ENCODE measurements around the gene FSCN2.

The FSCN2 gene

GRCh38 chr17:81540676-81541027 lies 12.5 kb downstream of the FSCN2 start:
- DNase-seq (ENCODE audit: low read depth) = no peak

- no peak for DNase-seq (ENCODE audit: low read depth)
Measured at GRCh38 chr17:81541123-81541522, 12.9 kb downstream of the FSCN2 start.

DNA sequence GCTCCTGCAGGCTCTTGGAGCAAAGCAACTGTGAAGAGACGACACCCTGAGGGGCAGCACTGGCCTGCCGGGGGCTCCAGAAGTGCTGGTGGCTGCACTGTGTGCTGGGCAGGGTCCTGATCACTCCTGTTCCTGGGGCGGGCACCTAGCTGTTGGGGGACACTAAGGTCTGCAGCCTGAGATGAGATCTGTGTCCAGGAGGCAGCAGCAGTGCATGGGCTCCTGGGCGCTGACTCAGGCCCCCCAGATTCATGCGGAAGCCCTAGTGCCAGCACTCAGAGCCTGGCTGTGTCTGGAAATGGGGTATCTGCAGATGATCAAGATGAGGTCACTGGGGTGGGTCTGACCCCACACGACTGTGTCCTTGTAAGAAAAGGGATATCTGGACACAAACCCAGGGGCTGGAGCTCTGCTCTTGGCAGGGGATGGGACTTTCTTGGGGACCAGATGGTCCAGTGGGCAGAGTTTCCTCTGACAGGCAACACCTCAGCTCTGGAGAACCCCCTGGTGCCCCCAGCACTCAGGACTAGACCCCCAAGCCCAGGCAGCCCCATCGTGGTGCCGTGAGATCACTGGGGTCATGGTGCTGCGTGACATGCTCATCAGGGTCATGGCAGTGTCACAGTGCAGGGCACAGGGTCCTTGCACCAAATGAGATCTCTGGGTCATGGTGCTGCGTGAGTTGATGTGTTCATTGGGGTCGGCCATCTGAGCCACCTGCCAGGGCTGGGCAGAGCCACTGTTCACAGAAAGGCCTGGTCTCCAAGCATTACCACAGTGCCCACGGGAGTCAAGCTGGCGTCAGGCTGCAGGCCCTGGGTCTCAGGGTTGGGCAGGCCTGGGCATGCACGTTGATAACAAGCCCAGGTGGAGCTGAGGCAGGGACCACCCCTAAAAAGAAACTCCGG lies 14.5 kb downstream of the FSCN2 start:
- DNase-seq (ENCODE audit: low read depth) = no peak

DNA sequence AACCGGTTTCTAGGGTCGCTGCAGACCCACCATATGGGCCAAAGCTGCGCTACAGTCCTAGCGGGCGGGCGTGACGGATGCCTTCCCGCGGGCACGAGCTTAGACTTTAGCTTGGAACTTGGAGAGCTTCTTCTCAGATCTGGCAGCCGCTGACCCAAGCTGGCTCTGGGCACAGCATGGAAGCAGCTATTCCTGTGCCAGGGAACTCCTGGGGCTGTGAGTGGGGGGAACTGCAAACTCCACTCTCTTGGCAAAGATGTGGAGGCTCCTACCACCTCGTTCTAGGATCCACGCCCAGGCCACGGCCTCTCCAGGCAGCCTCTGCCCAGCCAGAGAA lies 15.1 kb downstream of the FSCN2 start:
- DNase-seq (ENCODE audit: low read depth) = no peak

DNA sequence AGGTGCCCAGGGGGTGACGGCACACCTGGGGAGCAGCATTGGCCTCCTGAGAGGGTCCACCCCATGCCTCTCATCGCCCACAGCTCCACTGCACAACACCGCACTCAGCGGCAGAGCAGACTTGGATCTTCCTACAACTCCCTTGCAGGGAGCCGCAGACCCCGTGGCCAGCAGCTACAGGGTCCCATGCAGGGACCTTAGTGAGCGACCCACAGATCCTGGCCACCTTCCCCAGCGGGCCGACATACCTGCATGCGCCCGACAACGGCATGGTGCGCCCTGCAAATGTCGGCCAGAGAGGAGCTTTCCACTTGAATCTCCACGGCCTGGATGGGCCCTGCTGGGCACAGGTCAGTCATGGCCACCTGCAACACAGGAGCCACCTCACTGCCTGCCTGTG lies 15.6 kb downstream of the FSCN2 start:
- DNase-seq (ENCODE audit: low read depth) = no peak

- DNase-seq (ENCODE audit: low read depth) = no peak
Measured at GRCh38 chr17:81544281-81544974, 16.3 kb downstream of the FSCN2 start.

DNA sequence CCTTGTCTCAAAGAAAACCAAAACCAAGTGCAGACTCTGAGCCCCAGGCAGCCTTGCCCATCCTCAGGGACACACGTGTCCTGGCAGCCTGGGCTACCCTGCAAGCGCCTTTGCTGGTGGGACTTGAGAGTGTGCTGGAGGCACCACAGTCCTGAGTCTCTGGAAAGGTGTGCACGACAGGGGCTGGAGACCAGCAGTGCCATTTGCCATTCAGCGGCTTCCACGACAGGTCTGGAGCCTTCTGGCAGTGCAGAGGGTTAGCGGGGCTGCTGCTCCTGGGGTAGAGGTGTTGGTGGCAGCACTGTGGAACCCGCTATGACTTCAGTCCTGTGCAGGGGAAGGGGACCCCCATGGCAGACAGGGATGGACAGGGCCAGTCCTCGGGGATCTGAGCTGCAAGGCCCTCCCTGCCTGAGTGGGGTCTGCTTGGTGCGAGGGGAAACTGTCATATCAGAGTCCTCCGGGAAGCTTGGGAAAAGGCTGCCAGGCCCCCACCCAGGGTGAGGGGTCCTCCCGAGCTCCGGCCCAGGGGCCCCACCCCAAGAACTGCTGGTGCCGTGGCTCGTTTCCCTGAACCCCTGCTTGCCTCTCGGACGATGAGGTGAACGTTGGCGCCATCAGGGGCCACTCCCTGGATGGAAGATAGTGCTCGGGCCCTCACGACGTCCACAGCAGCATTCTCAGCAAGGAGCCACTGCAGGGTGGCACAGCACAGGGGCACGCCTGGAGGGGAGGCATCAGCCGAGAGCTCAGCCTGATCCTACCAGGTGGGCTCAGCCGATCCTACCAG lies 17.2 kb downstream of the FSCN2 start:
- DNase-seq (ENCODE audit: low read depth) = no peak

- DNase-seq (ENCODE audit: low read depth) = no peak
Measured at GRCh38 chr17:81546906-81547613, 18.9 kb downstream of the FSCN2 start.

DNA sequence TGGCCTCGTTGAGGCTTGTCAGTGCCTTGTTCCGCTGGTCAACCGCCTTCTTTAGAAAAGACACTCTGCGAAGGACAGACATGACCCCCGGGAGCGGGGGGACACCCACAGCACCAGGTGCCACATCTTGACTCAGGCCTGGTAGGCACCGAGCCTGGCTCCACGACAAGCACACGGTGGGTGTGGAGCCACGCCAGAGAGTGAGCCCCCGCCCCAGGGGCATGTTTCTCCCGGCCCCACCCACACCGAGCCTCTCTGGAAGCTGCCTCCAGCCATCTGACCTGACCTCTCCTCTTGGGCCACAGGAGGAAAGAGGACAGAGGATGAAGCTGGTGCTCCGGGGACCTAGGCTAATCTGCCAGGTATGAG lies 19.4 kb downstream of the FSCN2 start:
- DNase-seq (ENCODE audit: low read depth) = no peak

GRCh38 chr17:81549031-81549557 lies 20.9 kb downstream of the FSCN2 start:
- no peak for DNase-seq (ENCODE audit: low read depth)

DNA sequence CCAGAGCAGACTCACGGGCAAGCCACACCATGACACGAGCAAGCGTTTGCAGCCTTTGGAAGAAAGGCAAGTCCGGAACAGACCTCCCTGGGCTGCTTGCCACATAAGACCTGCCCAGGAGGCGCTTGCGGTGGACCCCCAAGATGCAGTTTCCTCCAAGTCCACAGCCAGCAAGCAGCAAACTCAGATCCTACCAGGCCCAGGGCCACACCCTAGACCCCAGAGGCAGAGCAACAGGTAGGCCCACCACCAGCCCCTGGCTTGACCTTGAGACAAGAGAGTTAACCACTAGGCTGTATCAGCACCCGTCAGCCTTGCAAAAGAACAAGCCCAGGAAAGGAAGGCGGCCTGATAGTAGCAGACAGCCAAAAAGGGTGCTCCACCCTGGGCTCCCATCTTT lies 21.6 kb downstream of the FSCN2 start:
- no peak for DNase-seq (ENCODE audit: low read depth)

DNA sequence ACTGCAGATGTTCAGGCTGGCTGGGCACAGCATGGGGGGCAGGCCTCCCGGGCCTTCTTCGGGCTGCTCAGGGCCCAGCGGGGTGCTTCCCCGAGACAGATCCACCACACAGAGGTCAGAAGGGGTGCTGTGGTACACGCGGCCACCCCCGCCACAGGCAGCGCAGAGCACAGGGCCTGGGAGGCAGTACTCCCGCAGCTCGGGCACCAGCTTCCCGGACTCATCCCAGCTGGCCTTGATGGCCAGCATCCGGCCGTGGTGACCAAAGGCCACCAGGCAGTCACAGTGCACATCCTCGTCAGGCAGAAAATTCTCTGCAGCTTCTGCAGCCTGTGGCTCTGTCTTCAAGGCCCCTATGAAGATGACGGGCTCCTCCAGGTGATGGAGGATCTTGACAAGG lies 22.1 kb downstream of the FSCN2 start:
- DNase-seq (ENCODE audit: low read depth) = no peak

DNA sequence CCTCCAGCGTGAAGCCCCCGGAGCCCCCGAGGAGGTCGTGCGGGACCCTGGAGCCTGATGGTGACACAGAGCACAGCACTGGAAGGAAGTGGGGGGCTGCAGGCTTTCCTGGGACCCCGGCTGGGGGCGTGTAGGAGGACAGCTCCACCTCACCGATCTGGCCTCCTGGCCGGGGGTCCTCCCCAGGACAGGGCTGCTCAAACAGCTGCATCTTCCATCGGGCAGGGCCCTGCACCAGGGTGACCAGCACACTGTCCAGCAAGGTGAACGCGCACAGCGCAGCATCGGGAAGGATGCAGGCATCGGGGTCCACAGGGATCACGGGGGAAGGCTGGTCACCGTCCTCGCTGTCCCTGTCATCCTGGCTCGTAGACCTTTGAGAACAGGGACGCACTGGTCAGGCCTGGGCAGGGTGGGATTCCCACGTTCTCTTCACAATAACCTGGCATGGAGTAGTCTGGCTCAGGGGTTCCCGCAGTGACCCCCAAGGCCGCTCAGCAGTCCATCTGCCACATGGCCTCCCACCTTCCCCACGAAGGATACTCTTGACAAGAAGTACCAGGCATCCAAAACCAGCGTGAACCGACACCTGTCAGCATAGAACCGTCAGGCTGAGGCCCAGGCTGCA lies 22.8 kb downstream of the FSCN2 start:
- no peak for DNase-seq (ENCODE audit: low read depth)

- no peak for DNase-seq (ENCODE audit: low read depth)
Measured at GRCh38 chr17:81551458-81552243, 23.5 kb downstream of the FSCN2 start.

DNA sequence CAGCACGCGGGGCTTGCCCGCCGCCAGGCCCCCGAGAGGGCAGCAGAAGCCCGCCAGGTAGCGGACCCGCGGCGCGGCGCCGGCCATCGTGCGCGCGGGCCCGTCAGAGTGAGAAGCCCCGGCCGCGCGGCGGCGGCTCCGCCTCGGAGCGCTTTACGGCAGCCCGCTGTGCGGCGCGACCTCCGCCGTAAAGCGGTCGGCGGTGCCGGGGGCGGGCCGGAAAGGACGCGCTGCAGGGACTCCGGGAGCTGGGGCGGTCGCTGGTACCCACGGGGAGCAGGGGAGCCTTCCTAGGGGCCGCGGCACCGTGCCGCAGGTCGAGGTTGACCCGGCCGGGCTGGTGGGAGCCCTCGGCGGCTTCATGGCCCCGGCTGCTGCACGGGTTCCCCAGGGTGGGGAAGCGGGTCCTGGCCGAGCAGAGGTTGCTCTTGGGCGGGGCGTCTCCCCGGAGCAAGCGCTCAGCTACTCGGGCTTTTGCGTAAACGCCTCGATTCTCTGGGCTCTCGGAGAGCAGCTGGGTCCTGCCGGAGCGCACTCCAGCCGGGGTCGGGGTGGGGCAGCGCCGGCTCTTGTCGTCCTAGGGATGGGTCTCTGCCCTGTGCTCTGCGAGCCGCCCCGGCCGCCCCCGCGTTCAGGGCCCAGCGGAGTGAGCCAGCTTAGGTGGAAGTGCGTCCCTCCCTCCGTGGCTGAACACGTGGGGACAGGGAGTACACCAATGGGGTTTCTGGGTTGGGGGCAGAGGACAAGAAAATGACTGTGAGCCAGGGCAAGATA lies 24.3 kb downstream of the FSCN2 start, which contains the start of gene FAAP100:
FAAP100 (minus strand) TSS at position 110 of the 774 bp plus-strand sequence; CDS start at position 87, 23 bp downstream.
- DNase-seq (ENCODE audit: low read depth) = no peak

DNA sequence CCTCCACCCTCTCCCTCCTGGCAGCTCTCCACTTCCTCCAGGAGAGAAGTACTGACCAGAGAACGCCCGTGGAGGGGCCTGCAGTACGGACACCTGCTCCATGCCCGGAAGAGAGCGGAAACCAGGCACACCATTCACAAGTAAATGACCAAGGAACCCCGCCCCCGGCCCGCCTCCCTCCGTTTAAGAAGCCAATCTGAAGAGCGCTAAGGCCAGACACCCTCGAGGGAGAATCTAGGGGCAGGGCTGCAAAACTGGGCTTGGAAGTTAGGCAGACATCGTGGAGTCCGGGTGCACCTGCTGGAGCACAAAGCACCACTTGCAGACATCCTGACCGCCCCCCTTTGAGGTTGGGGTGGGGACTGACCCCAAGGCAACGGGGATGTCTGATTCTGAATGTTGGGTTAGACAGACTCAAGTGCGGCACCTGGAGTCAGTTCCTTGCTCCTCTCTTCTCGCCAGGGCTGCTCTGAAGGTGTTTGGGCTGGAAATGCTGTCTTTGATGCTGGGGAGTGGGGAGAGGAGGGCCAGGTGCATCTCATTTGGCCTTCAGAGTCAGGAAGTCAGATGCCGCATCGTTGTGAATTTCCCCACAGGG lies 24.9 kb downstream of the FSCN2 start:
- DNase-seq (ENCODE audit: low read depth) = no peak

GRCh38 chr17:81553616-81554181 lies 25.5 kb downstream of the FSCN2 start:
- DNase-seq (ENCODE audit: low read depth) = peak; percentile 88

- no peak for DNase-seq (ENCODE audit: low read depth)
Measured at GRCh38 chr17:81556175-81556691, 28.1 kb downstream of the FSCN2 start.

- DNase-seq (ENCODE audit: low read depth) = no peak
Measured at GRCh38 chr17:81556863-81557262, 28.7 kb downstream of the FSCN2 start.

All from non-pigmented ciliary epithelial cell (primary cell).